HFFc6 (cell line): ENCODE results near the gene ABHD16B. TPM values are rescaled to one million over a fixed set of nuclear protein-coding genes. Genes with fewer than 3 reads are reported as not detected.

ENCODE experiments used
- DNase-seq: peaks from one replicate; pipeline ENCODE4 v3.0.0-alpha.2; 2018
- H3K27ac Mint-ChIP-seq: 2 replicates; pipeline ENCODE4 v1.8.0; 2020; ENCODE audit warnings: mild to moderate bottlenecking, mixed read lengths
- H3K27me3 Mint-ChIP-seq: 2 replicates; pipeline ENCODE4 v1.8.0; 2021; ENCODE audit warnings: mild to moderate bottlenecking, moderate library complexity, mixed read lengths; ENCODE audit not compliant: insufficient read depth
- H3K36me3 Mint-ChIP-seq: 2 replicates; pipeline ENCODE4 v1.8.0; 2021; ENCODE audit warnings: low read depth, mixed read lengths
- H3K4me1 Mint-ChIP-seq: 2 replicates; pipeline ENCODE4 v1.8.0; 2020; ENCODE audit warnings: low read depth, mixed read lengths
- H3K4me3 Mint-ChIP-seq: 2 replicates; pipeline ENCODE4 v1.8.0; 2020; ENCODE audit warnings: mild to moderate bottlenecking, moderate library complexity, mixed read lengths
- H3K9me3 Mint-ChIP-seq: 2 replicates; pipeline ENCODE4 v1.8.0; 2020; ENCODE audit warnings: mild to moderate bottlenecking, mixed read lengths
- CTCF ChIP-seq: fragments of 200-600 bp; sonication (generic); IDR thresholded peaks from 2 replicates; pipeline ENCODE4 v1.5.0; 2021; ENCODE audit warnings: antibody characterized with exemption, mild to moderate bottlenecking
- total RNA-seq, 6 experiments: library from RNA; stranded (reverse); fragmentation: NEBNext Ultra II Directional; extraction: Animal tissue kit (Norgen Biotek cat#: 25700); gene quantifications; 2 replicates in 1 of 6; 3 replicates in 5 of 6; pipeline ENCODE4 v1.2.3, GENCODE V29; 2021

ABHD16B gene
- total RNA-seq, 6 experiments from 2014 or later: not detected

GRCh38 chr20:63831646-63831992 is 29.7 kb upstream of the ABHD16B start:
- TF ChIP-seq CTCF: no peak
- no peak for DNase-seq
- peaks cover 30% of the 10 kb centered on the region for H3K4me1 Mint-ChIP-seq
- no peaks in the 10 kb centered on the region for H3K9me3 Mint-ChIP-seq
- H3K4me3 Mint-ChIP-seq: no peak overlapping the region
- peaks cover 15% of the 10 kb centered on the region for H3K27me3 Mint-ChIP-seq
- no peak overlapping the region for H3K27ac Mint-ChIP-seq
- H3K36me3 Mint-ChIP-seq: peaks cover 5% of the 10 kb centered on the region; the same call in 1 of the 2 replicates

GRCh38 chr20:63831993-63832686 is 29.2 kb upstream of the ABHD16B start:
- Mint-ChIP-seq H3K27me3 (peaks cover 10% of the 10 kb centered on the region), H3K9me3 (no peaks in the 10 kb centered on the region), H3K36me3 (peaks cover 5% of the 10 kb centered on the region; the same call in 1 of the 2 replicates), H3K4me3 (no peak overlapping the region), H3K27ac (no peak overlapping the region), H3K4me1 (peaks cover 25% of the 10 kb centered on the region)
- no peak for TF ChIP-seq CTCF
- DNase-seq: no peak

GRCh38 chr20:63833776-63834490 is 27.4 kb upstream of the ABHD16B start:
- Mint-ChIP-seq H3K36me3 (peaks cover 5% of the 10 kb centered on the region; the same call in 1 of the 2 replicates), H3K27ac (no peak overlapping the region), H3K27me3 (peaks cover 13% of the 10 kb centered on the region), H3K4me3 (peak overlapping the region; percentile 50), H3K9me3 (no peaks in the 10 kb centered on the region), H3K4me1 (peaks cover 25% of the 10 kb centered on the region)
- DNase-seq: peak; percentile 4
- no peak for TF ChIP-seq CTCF

- Mint-ChIP-seq H3K27me3 (peaks cover 9% of the 10 kb centered on the region), H3K36me3 (peaks cover 5% of the 10 kb centered on the region; the same call in 1 of the 2 replicates), H3K9me3 (no peaks in the 10 kb centered on the region), H3K4me3 (0 out of 2 replicates have a peak overlapping the region, but pooled peaks have one; percentile 26), H3K4me1 (peaks cover 25% of the 10 kb centered on the region), H3K27ac (peak overlapping the region; percentile 72; the same call in 1 of the 2 replicates)
- no peak for TF ChIP-seq CTCF
- no peak for DNase-seq
These were observed 26.8 kb upstream of the ABHD16B start for GRCh38 chr20:63834491-63834880.

- no peaks in the 10 kb centered on the region for H3K9me3 Mint-ChIP-seq
- H3K36me3 Mint-ChIP-seq: no peaks in the 10 kb centered on the region
- TF ChIP-seq CTCF: no peak
- H3K27me3 Mint-ChIP-seq: peaks cover 2% of the 10 kb centered on the region
- H3K27ac Mint-ChIP-seq: peak overlapping the region; percentile 72
- H3K4me1 Mint-ChIP-seq: peaks cover 18% of the 10 kb centered on the region
- 0 out of 2 replicates have a peak overlapping the region, but pooled peaks have one; percentile 26 for H3K4me3 Mint-ChIP-seq
- DNase-seq: peak; percentile 97
These were observed 26.1 kb upstream of the ABHD16B start for GRCh38 chr20:63835021-63835858.
